CD4-positive, alpha-beta memory T cell (primary cell): ENCODE data around the gene MMP8. TPM values are rescaled to one million over a fixed set of nuclear protein-coding genes. Genes with fewer than 3 reads are reported as not detected.
A peak's percentile ranks its signal among the peaks of the same experiment; 100 is the strongest.
"Not testable (repeated sequence)": the region's sequence is repeated elsewhere in the genome, so short reads cannot be mapped to it uniquely, and the experiment has no call there.

Experiments used
- CTCF ChIA-PET: fragments of 350-600 bp; sonication (Branson Sonifier 250); formaldehyde crosslinking; loops from one replicate; lab custom pipeline; 2021; ENCODE audit warnings: inconsistent platforms; ENCODE audit not compliant: partially characterized antibody; lab: Charles Lee
- POLR2A ChIA-PET: fragments of 350-600 bp; sonication (Branson Sonifier 250); formaldehyde crosslinking; loops from one replicate; lab custom pipeline; 2021; ENCODE audit not compliant: partially characterized antibody; lab: Charles Lee
- DNase-seq, 5 donors: peaks; one replicate each; pipeline versions ENCODE4 v3.0.0 to v3.0.0-alpha.2; 2020 to 2022; ENCODE audit warnings: mixed read lengths in 1 of 5
- H3K27ac ChIP-seq: one replicate; pipeline ENCODE4 v1.7.0; 2013; ENCODE audit warnings: low read depth, low read length
- H3K27me3 ChIP-seq: 2 replicates; pipeline ENCODE4 v1.7.0; 2013; ENCODE audit warnings: mild to moderate bottlenecking, low read length, moderate library complexity; ENCODE audit not compliant: insufficient read depth
- H3K36me3 ChIP-seq: 2 replicates; pipeline ENCODE4 v1.7.0; 2013; ENCODE audit warnings: mild to moderate bottlenecking, low read length, moderate library complexity; ENCODE audit not compliant: insufficient read depth
- H3K4me1 ChIP-seq: 2 replicates; pipeline ENCODE4 v1.7.0; 2013; ENCODE audit warnings: mild to moderate bottlenecking, low read length, moderate library complexity; ENCODE audit not compliant: insufficient read depth
- H3K4me3 ChIP-seq, 2 donors: one replicate each; pipeline ENCODE4 v1.7.0; 2013; ENCODE audit warnings: low read length in 2 of 2, mild to moderate bottlenecking in 1 of 2
- H3K9me3 ChIP-seq, 2 donors: one replicate each; pipeline ENCODE4 v1.7.0; 2013; ENCODE audit warnings: low read length in 2 of 2, control low read depth in 1 of 2; ENCODE audit not compliant: control insufficient read depth in 1 of 2
- H3K27ac Mint-ChIP-seq, 7 donors: one replicate each; pipeline ENCODE4 v1.8.0; 2020 to 2021; ENCODE audit warnings: mixed read lengths in 7 of 7, mild to moderate bottlenecking in 6 of 7, inconsistent platforms in 3 of 7, moderate library complexity in 3 of 7
- H3K27me3 Mint-ChIP-seq, 2 donors: one replicate each; pipeline ENCODE4 v1.8.0; 2020 to 2021; ENCODE audit warnings: mixed read lengths in 2 of 2
- H3K36me3 Mint-ChIP-seq, 2 donors: one replicate each; pipeline ENCODE4 v1.8.0; 2020 to 2021; ENCODE audit warnings: mixed read lengths in 2 of 2, inconsistent platforms in 1 of 2, mild to moderate bottlenecking in 1 of 2
- H3K4me1 Mint-ChIP-seq, 4 donors: one replicate each; pipeline ENCODE4 v1.8.0; 2020 to 2021; ENCODE audit warnings: mixed read lengths in 4 of 4, mild to moderate bottlenecking in 1 of 4
- H3K4me3 Mint-ChIP-seq, 8 donors: one replicate each; pipeline ENCODE4 v1.8.0; 2020 to 2021; ENCODE audit warnings: mixed read lengths in 8 of 8, mild to moderate bottlenecking in 7 of 8, moderate library complexity in 6 of 8, inconsistent platforms in 3 of 8
- H3K9me3 Mint-ChIP-seq, 8 donors: one replicate each; pipeline ENCODE4 v1.8.0; 2020 to 2021; ENCODE audit warnings: mixed read lengths in 8 of 8, mild to moderate bottlenecking in 5 of 8, inconsistent platforms in 3 of 8, moderate library complexity in 1 of 8
- intact Hi-C: fragments of 100-400 bp; cut with micrococcal nuclease; formaldehyde crosslinking; loops from one replicate; pipeline ENCODE4 v1.15.1; 2023
- polyA plus RNA-seq, 2 donors: library from polyadenylated mRNA; unstranded; fragments of 300-500 nt; fragmentation: Illumina TruSeq; gene quantifications; one replicate each; pipeline ENCODE4 v1.2.3, GENCODE V29; 2021
- total RNA-seq, 2 experiments: library from RNA; stranded (reverse); gene quantifications; one replicate each; pipeline ENCODE4 v1.2.3, GENCODE V29; 2021

MMP8 gene
- total and polyA plus RNA-seq, 4 experiments from 2014 or later, result not detected

DNA sequence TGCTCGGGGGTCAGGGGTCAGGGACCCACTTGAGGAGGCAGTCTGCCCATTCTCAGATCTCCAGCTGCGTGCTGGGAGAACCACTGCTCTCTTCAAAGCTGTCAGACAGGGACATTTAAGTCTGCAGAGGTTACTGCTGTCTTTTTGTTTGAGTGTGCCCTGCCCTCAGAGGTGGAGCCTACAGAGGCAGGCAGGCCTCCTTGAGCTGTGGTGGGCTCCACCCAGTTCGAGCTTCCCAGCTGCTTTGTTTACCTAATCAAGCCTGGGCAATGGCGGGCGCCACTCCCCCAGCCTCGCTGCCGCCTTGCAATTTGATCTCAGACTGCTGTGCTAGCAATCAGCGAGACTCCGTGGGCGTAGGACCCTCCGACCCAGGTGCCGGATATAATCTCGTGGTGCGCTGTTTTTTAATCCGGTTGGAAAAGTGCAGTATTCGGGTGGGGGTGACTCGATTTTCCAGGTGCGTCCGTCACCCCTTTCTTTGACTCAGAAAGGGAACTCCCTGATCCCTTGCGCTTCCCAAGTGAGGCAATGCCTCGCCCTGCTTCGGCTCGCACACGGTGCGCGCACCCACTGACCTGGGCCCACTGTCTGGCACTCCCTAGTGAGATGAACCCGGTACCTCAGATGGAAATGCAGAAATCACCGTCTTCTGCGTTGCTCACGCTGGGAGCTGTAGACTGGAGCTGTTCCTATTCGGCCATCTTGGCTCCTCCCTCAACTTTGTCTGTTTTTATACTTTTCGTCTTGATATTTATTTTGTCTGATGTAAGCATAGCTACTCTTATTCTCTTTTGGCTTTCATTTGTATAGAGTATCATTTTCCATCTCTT, 22.2 kb upstream of the MMP8 start:
- DNase-seq, H3K36me3 Mint-ChIP-seq, H3K27ac Mint-ChIP-seq, H3K27me3 ChIP-seq, H3K4me3 Mint-ChIP-seq, CTCF ChIA-PET, H3K9me3 ChIP-seq, intact Hi-C loops, H3K4me1 ChIP-seq, H3K36me3 ChIP-seq, H3K27ac ChIP-seq, H3K4me3 ChIP-seq, POLR2A ChIA-PET, H3K4me1 Mint-ChIP-seq: not testable (repeated sequence)
- Mint-ChIP-seq H3K27me3 (peaks cover 8 to 11% of the 10 kb centered on the region in 2 donors), H3K9me3 (peaks cover 0 to 15% (median 11%) of the 10 kb centered on the region in 8 donors)

DNA sequence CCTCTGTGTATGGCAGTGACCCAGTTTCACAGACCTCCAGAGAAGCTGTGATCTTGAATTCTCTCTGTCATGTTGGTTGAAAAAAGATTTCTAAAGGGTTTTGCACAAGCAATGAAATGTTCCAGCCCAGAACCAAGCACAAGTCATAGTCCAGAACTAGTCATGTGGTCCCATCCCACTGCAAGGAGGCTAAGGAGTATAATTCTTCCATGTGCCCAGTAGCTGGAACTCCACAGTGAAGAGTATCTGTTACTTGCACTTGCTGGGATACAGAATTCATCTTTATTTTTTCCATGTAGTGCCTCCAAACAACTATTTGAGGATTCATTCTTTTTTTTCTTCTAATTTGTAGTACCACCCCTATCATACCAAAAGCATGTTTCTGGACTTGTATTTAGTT, 9.9 kb upstream of the MMP8 start:
- Mint-ChIP-seq H3K27me3 (peaks cover 6% of the 10 kb centered on the region in 2 donors), H3K36me3 (no peaks in the 10 kb centered on the region), H3K4me3 (no peak overlapping the region), H3K27ac (no peak overlapping the region), H3K4me1 (peaks cover 0 to 1% (median 0%) of the 10 kb centered on the region in 4 donors), H3K9me3 (peaks cover 0 to 3% (median 2%) of the 10 kb centered on the region in 8 donors)
- H3K4me3 ChIP-seq, result no peak overlapping the region
- H3K4me1 ChIP-seq, result no peaks in the 10 kb centered on the region
- intact Hi-C loops, result no loop called here
- POLR2A ChIA-PET, result no interaction called here
- DNase-seq, result no peak
- CTCF ChIA-PET, result no interaction called here
- no peaks in the 10 kb centered on the region for H3K27me3 ChIP-seq
- no peaks in the 10 kb centered on the region for H3K36me3 ChIP-seq
- H3K9me3 ChIP-seq, result no peaks in the 10 kb centered on the region
- no peak overlapping the region for H3K27ac ChIP-seq

DNA sequence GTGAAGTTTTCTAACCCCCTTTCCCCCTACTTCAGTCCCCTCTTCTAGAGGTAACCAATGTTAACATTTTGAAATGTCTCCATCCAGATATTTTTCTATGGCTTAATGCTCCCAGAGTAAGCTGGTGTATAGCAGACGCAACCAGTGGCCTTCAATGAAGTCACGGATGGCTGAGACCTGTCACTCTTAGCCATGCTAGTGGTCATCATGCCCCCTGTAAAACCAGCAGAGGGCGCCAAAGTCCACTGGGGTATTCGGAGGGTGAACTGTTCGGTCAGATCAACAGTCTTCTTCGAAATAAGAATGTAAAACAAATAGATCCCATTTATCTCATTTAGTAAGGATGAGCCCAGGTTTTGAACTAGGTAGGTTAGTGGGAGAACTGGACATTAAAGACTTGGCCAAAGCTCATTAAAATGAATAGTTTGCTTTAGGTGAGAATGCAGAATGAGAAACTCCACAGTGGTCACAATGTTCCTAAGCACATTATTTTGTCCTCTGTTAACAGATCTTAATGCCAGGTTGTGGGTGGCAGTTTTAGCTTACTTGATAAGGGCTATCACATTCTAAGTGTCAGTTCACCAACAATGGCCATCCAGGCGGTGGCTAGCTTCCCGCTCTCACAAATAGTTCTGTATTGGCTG, 8.6 kb upstream of the MMP8 start:
- Histone ChIP-seq H3K36me3 (no peaks in the 10 kb centered on the region), H3K27me3 (no peaks in the 10 kb centered on the region), H3K9me3 (no peaks in the 10 kb centered on the region), H3K27ac (no peak overlapping the region), H3K4me3 (no peak overlapping the region), H3K4me1 (no peaks in the 10 kb centered on the region)
- DNase-seq, result peak in 1 of 5 donors; percentile 1
- Mint-ChIP-seq H3K36me3 (no peaks in the 10 kb centered on the region), H3K27ac (no peak overlapping the region), H3K4me3 (no peak overlapping the region), H3K27me3 (peaks cover 6 to 9% of the 10 kb centered on the region in 2 donors), H3K9me3 (peaks cover 0 to 5% (median 0%) of the 10 kb centered on the region in 8 donors), H3K4me1 (no peaks in the 10 kb centered on the region)
- intact Hi-C loops, result no loop called here
- POLR2A ChIA-PET, result no interaction called here
- CTCF ChIA-PET, result no interaction called here

DNA sequence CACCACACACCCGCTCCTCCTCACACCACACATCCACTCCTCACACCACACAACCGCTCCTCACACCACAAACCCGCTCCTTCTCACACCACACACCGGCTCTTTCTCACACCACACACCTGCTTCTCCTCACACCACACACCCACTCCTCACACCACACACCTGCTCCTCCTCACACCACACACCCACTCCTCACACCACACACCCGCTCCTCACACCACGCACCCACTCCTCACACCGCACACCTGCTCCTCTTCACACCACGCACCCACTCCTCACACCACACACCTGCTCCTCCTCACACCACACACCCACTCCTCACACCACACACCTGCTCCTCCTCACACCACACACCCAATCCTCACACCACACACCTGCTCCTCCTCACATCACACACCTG, 6.2 kb upstream of the MMP8 start:
- CTCF ChIA-PET, result not testable (repeated sequence)

DNA sequence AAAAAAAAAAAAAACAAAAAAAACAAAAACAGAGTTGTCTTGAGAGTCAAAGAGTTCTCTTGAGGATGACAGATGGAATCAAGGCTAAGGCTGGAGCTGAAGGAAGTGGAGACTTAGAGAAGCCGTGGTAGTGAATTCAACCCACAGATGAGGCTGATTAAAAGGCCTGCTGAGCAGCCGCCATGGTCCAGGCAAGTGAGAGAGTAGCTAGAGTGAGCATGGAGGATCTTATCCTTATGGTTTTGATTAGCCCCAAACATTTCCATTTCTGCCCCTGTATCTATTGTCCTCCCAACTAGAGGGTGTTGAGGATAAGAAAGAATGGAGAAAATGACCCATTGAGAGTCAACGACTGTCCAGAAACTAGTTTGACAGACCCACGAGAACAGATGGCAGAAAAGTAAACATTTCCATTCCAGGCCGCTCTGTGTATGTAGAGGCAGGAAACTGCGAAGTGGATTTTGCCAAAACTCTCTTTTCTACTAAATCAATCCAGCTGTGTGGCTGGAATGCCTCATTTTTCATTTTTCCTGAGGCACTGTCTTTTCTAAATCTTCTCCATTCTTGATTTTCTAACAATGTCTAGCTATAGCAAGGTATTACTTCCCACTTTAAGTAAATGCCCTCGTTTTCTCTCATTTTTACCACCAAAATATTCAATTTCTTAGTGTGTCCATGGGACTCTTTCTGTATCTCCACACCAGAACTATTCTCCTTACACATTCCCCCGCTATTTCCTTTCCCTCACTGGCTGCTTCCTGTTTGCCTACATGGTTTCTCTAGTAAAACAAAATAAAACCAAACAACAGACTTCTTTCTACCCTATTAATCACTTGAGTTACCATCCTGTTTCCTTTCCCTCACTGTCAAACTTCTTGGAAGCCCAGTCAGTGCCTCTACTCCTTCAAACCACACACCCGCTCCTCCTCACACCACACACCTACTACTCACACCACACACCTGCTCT, 5.4 kb upstream of the MMP8 start:
- Histone ChIP-seq H3K27ac (no peak overlapping the region), H3K4me3 (no peak overlapping the region), H3K36me3 (no peaks in the 10 kb centered on the region), H3K4me1 (no peaks in the 10 kb centered on the region), H3K27me3 (no peaks in the 10 kb centered on the region), H3K9me3 (no peaks in the 10 kb centered on the region)
- Mint-ChIP-seq H3K36me3 (no peaks in the 10 kb centered on the region), H3K9me3 (peaks cover 0 to 5% (median 0%) of the 10 kb centered on the region in 8 donors), H3K27me3 (peaks cover 1 to 3% of the 10 kb centered on the region in 2 donors), H3K27ac (no peak overlapping the region), H3K4me1 (no peaks in the 10 kb centered on the region), H3K4me3 (no peak overlapping the region)
- no peak for DNase-seq
- intact Hi-C loops, result no loop called here
- ChIA-PET POLR2A (no interaction called here), CTCF (no interaction called here)

More for the DNA sequence above, 6.2 kb upstream of the MMP8 start:
- H3K27me3 ChIP-seq, H3K36me3 ChIP-seq, POLR2A ChIA-PET, H3K9me3 ChIP-seq, H3K4me3 ChIP-seq, H3K27ac Mint-ChIP-seq, H3K9me3 Mint-ChIP-seq, H3K4me3 Mint-ChIP-seq, H3K4me1 ChIP-seq, intact Hi-C loops, H3K27ac ChIP-seq, DNase-seq, H3K36me3 Mint-ChIP-seq, H3K27me3 Mint-ChIP-seq, H3K4me1 Mint-ChIP-seq: not testable (repeated sequence)

DNA sequence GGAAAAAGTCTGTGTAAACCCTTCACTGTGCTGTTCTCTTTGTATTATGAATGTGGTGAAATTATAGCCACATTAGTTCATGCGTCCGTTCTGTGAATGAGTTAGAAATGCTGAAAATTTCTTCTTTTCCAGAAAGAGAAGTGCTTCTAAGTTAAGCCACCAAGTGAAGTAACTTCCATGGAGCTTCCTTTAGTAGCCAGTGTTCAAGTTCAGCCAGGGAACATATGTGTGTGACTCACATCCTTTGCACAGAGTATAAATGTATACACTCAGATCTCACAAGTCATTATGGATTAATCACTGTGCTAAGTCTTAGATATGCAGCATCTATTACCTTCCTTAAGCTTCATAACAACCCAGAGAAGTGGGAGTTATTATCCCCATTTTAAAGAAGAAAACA, 3.1 kb upstream of the MMP8 start:
- no peak overlapping the region for H3K27ac Mint-ChIP-seq
- intact Hi-C loops, result no loop called here
- CTCF ChIA-PET, result no interaction called here
- Histone ChIP-seq H3K27me3 (no peaks in the 10 kb centered on the region), H3K4me1 (no peaks in the 10 kb centered on the region), H3K36me3 (no peaks in the 10 kb centered on the region), H3K4me3 (no peak overlapping the region), H3K27ac (no peak overlapping the region), H3K9me3 (no peaks in the 10 kb centered on the region)
- POLR2A ChIA-PET, result no interaction called here
- peaks cover 0 to 8% (median under 1%) of the 10 kb centered on the region in 8 donors for H3K9me3 Mint-ChIP-seq
- DNase-seq, result no peak
- no peaks in the 10 kb centered on the region for H3K4me1 Mint-ChIP-seq
- H3K36me3 Mint-ChIP-seq, result no peaks in the 10 kb centered on the region
- H3K4me3 Mint-ChIP-seq, result no peak overlapping the region
- peaks cover 1 to 6% of the 10 kb centered on the region in 2 donors for H3K27me3 Mint-ChIP-seq

DNA sequence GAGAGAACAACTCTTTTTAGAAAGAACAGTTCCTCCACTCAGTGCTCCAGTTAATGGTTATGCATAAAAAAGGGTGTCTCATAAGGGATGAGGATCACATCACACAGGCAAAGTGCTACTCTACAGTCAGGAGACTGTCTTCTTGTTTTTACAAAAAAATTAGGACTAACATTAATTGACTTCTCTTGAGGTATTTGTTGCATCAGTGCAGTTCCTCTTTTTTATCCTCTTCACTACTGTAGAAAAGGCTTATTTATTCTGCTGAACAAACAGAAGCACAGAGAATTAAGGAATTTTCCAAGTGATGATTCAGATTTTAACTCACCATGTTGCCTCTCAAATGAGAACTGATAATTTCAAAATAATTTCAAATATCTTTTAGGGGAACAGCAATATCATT, 1.9 kb downstream of the MMP8 start:
- Mint-ChIP-seq H3K4me3 (no peak overlapping the region), H3K9me3 (peaks cover 0 to 8% (median under 1%) of the 10 kb centered on the region in 8 donors), H3K27ac (no peak overlapping the region), H3K27me3 (peaks cover 8 to 14% of the 10 kb centered on the region in 2 donors), H3K36me3 (no peaks in the 10 kb centered on the region), H3K4me1 (no peaks in the 10 kb centered on the region)
- Histone ChIP-seq H3K4me1 (no peaks in the 10 kb centered on the region), H3K27me3 (no peaks in the 10 kb centered on the region), H3K9me3 (no peaks in the 10 kb centered on the region), H3K36me3 (no peaks in the 10 kb centered on the region), H3K4me3 (no peak overlapping the region), H3K27ac (no peak overlapping the region)
- intact Hi-C loops, result no loop called here
- ChIA-PET CTCF (no interaction called here), POLR2A (no interaction called here)
- DNase-seq, result no peak
